Osteoblast (primary cell): Measurements from ENCODE around the gene FASTKD2. TPM values are rescaled to one million over a fixed set of nuclear protein-coding genes. Genes with fewer than 3 reads are reported as not detected.

Experiments
- DNase-seq: peaks from one replicate; pipeline ENCODE4 v3.0.0; 2011; ENCODE audit warnings: low spot score, mixed read lengths; ENCODE audit not compliant: insufficient read length; ENCODE audit errors: missing footprints
- H2AFZ ChIP-seq: 2 replicates; pipeline ENCODE4 v1.6.0; 2011; ENCODE audit warnings: mild to moderate bottlenecking, low read length
- H3K27ac ChIP-seq: 2 replicates; pipeline ENCODE4 v1.5.1; 2011; ENCODE audit warnings: mild to moderate bottlenecking, low read depth, low read length, moderate library complexity
- H3K27me3 ChIP-seq: 2 replicates; pipeline ENCODE4 v1.6.0; 2012; ENCODE audit warnings: mild to moderate bottlenecking, control low read depth, inconsistent platforms, low read length, moderate library complexity; ENCODE audit not compliant: insufficient read depth
- H3K36me3 ChIP-seq: 2 replicates; pipeline ENCODE4 v1.5.1; 2011; ENCODE audit warnings: mild to moderate bottlenecking, low read length, control low read depth, moderate library complexity; ENCODE audit not compliant: insufficient read depth
- H3K4me1 ChIP-seq: 2 replicates; pipeline ENCODE4 v1.5.1; 2011; ENCODE audit warnings: mild to moderate bottlenecking, low read length, control low read depth, moderate library complexity; ENCODE audit not compliant: insufficient read depth
- H3K4me2 ChIP-seq: 2 replicates; pipeline ENCODE4 v1.6.0; 2011; ENCODE audit warnings: mild to moderate bottlenecking, low read length; ENCODE audit not compliant: insufficient read depth
- H3K4me3 ChIP-seq: fragments of 200-600 bp; sonication (generic); 3 replicates; pipeline ENCODE4 v1.5.1; 2012; ENCODE audit warnings: mild to moderate bottlenecking, low read length, inconsistent platforms; ENCODE audit not compliant: insufficient read depth
- H3K79me2 ChIP-seq: 2 replicates; pipeline ENCODE4 v1.6.0; 2012; ENCODE audit warnings: mild to moderate bottlenecking, low read length, control low read depth, inconsistent platforms; ENCODE audit not compliant: insufficient read depth
- H3K9me3 ChIP-seq: 2 replicates; pipeline ENCODE4 v1.5.1; 2011; ENCODE audit warnings: low read depth, low read length, control low read depth
- H4K20me1 ChIP-seq: 2 replicates; pipeline ENCODE4 v1.6.0; 2012; ENCODE audit warnings: mild to moderate bottlenecking, low read length, control low read depth; ENCODE audit not compliant: insufficient read depth
- total RNA-seq: library from RNA; depleted of rRNA; stranded (reverse); fragments of >200 nt; gene quantifications from 2 replicates; pipeline ENCODE4 v1.2.3, GENCODE V29; 2012
- TF ChIP-seq, protein P1 (sequence below): IDR thresholded peaks from 2 replicates; pipeline ENCODE4 v1.5.1; 2011; ENCODE audit warnings: mild to moderate bottlenecking, low read depth, low read length, moderate library complexity; ENCODE audit errors: extremely low read depth

Gene FASTKD2
- total RNA-seq, 1 donor = 35.8 TPM

DNA sequence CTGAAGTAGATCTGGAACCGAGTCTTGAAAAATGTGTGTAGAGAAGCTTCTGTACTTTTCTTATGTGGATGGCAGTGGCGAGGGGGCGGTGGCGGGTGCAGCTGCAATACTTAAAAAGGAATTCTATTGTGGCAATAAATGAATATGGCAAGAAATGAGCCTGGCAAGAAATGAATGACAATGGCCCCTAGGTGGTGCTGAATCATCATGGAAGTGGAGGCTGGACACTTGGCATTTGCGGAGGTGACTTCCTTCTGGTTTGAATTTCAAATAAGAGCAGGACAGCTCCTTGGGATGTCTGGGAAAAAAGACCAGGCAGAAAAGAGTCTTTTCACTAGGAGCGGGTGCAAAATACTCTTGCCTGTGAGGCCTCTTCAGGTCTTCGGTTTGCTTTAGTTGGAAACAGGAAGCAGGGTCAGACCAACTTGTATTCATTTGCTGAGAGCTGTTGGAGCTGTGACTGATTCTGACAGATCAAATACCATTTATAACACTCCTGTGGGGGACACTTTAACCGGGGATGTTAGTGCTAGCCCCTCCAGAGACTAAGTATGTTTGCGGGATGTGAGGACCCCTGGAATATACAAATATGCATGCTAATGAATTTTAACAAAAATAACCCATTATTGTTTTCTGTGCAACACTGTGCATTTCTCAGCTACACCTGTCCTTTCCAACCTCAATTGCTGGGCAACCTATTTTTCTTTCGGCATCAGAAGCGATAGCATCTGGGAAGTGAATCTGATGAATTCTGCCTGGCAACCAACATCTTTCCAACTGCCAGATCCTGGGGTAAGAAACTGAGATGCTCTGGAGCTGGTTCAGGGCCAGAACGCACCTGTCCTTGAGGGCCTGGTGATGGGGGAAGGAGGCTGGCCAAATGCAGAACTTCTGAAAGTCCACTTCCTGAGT is 35.4 kb downstream of the FASTKD2 start:
- Histone ChIP-seq H3K4me3 (no peak overlapping the region), H3K27ac (no peak overlapping the region), H3K4me1 (peaks cover 3% of the 10 kb centered on the region), H2AFZ (no peak overlapping the region), H3K79me2 (no peaks in the 10 kb centered on the region), H3K27me3 (no peaks in the 10 kb centered on the region), H3K9me3 (no peaks in the 10 kb centered on the region), H3K36me3 (no peaks in the 10 kb centered on the region), H3K4me2 (peak overlapping the region; percentile 68), H4K20me1 (no peaks in the 10 kb centered on the region)
- TF ChIP-seq, protein P1, sequence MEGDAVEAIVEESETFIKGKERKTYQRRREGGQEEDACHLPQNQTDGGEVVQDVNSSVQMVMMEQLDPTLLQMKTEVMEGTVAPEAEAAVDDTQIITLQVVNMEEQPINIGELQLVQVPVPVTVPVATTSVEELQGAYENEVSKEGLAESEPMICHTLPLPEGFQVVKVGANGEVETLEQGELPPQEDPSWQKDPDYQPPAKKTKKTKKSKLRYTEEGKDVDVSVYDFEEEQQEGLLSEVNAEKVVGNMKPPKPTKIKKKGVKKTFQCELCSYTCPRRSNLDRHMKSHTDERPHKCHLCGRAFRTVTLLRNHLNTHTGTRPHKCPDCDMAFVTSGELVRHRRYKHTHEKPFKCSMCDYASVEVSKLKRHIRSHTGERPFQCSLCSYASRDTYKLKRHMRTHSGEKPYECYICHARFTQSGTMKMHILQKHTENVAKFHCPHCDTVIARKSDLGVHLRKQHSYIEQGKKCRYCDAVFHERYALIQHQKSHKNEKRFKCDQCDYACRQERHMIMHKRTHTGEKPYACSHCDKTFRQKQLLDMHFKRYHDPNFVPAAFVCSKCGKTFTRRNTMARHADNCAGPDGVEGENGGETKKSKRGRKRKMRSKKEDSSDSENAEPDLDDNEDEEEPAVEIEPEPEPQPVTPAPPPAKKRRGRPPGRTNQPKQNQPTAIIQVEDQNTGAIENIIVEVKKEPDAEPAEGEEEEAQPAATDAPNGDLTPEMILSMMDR = peak; percentile 78
- no peak for DNase-seq

DNA sequence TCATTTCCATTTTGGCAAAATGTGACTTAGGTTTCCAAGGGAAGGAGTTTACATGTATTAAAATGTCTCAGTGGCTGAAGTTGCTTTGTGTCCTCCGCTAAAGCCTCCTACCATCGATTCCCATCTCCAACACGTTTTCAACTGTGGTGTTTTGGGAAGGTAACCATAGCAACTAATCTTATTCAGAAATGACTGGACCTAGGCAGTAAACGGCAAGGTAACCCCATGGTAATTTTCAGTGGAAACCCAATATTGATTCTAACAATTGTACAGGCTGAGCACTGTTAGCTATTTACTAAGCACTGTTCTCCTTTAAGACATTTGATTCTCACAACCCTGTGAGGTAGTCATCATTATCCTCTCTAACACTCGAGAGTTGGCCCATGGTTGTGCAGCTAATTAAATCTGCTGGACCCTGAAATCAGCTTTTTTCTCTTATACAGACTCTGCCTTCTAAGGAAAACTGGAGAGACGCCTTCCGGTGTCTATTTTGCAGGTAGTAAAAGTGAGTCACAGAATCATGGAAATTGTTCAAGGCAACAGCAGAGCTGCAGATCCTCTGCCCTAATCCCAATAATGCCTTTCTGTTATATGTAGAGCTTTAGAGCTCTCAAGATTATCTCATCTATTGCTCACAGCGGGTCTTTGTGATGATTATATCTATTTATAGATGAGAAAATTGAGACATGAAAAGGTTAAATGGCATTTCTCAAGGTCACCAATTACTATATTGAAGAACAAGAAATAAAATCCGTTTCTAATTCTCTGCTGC is 36.2 kb downstream of the FASTKD2 start:
- no peaks in the 10 kb centered on the region for H3K9me3 ChIP-seq
- H4K20me1 ChIP-seq = no peaks in the 10 kb centered on the region
- no peak for DNase-seq
- no peak overlapping the region for H3K4me3 ChIP-seq
- H3K4me1 ChIP-seq = peaks cover 3% of the 10 kb centered on the region
- H3K4me2 ChIP-seq = no peak overlapping the region
- H3K27ac ChIP-seq = no peak overlapping the region
- TF ChIP-seq, protein P1 = no peak
- H3K27me3 ChIP-seq = no peaks in the 10 kb centered on the region
- H3K36me3 ChIP-seq = no peaks in the 10 kb centered on the region
- H3K79me2 ChIP-seq = no peaks in the 10 kb centered on the region
- H2AFZ ChIP-seq = no peak overlapping the region

DNA sequence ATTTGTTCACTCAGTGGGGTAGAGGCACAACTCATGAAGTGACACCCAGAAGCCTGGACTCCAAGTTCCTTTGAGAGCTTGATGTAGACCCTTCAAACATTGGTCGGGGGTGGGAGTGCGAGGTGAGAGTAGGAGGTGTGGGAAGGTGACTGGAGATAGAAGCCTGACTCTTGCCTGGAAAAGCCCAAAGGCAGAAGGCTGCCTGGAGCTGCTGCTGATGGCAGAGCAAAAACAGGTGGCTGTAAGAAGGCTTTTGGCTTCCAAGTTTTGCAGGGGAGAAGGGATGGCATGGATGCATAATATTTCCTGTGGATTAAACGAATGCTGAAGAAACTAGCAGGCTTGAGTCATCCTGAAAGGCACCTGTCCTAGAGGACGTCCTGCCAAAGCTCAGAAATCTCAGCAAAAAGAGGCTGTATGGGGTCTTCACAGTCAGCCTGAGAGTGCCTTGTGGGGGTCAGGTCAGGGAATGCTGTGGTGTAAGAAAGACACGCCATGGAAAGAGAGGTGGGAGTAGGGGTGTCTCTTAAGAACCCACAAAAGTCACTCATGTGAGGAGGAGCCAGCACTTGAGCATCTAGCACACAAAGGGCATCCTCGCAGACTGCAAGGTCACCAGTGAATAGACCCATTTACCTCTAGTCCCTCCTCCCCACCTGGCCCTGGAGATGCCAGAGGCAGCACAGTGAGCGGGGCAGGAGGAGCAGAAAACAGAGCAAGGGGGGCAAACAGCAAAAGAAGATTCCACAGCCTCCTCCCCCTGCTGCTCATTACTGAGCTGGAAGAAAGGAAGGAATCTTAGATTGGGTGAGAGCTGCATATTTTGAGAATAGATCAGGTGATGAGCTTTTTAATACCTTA is 37.5 kb downstream of the FASTKD2 start:
- DNase-seq = no peak
- Histone ChIP-seq H3K4me1 (peaks cover 3% of the 10 kb centered on the region), H3K36me3 (no peaks in the 10 kb centered on the region), H3K4me2 (no peak overlapping the region), H3K79me2 (no peaks in the 10 kb centered on the region), H2AFZ (no peak overlapping the region), H3K27me3 (no peaks in the 10 kb centered on the region), H3K4me3 (no peak overlapping the region), H3K9me3 (no peaks in the 10 kb centered on the region), H3K27ac (no peak overlapping the region), H4K20me1 (no peaks in the 10 kb centered on the region)
- TF ChIP-seq, protein P1 = no peak
